ENCODE results near the gene BBIP1. TPM values are rescaled to one million over a fixed set of nuclear protein-coding genes. Genes with fewer than 3 reads are reported as not detected.

The BBIP1 gene
- total and polyA plus RNA-seq, 9 of the 15 experiments (the other 6 are each of a cell fraction or from before 2014, with no cell fraction given) = 5.2 to 31.0 (median 19.4) TPM

DNA sequence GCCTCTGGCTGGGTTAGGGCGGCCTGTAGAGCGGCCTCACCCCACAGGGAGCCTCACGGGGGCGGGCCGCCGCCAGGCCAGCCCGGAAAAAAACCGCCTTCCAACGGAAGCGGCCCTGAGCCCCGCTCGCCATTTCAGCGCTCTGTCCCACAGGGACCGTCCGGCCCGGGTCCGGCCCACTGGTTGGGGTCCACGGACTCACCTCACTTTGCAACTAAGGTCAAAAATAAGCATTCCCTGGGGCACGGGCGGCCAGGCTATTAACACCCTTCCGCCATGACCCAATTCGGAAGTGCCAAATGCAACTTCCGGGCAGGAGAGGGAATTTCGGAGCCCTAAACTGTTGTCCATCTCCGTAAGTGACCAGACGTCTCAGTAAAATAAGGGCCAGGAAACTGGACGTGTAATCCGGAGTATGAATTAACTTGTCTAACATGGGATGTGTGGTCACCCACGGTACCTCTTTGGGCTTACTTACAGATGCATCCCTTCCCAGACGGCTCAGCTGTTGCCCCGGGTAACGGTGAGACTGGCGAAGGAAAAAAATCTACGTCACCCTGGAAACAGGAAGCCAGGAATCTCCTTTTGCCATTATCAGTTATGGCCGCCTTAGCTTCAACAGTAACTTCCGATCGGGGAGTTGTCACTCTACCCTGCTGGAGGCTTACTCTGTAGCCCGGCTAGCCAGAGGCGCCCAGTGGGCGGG lies at the start of gene BBIP1 (continued):
- TF ChIP-seq ZNF77 (CRISPR knock-in tag; IDR thresholded peaks at IDR 0.05) = no peak
- TF ChIP-seq SUPT5H (IDR thresholded peaks at IDR 0.05) = peak; percentile 83
- TF ChIP-seq SIX5 (IDR thresholded peaks at IDR 0.05; ENCODE audit: borderline replicate concordance in 1 of 2, insufficient read depth in 1 of 2, low read depth in 1 of 2, low read length in 2 of 2) = peak; percentile 56 to 58; a peak in 3 of 4 replicates
- TF ChIP-seq NR2C1 (IDR thresholded peaks at IDR 0.05) = peak; percentile 58; the same call in 1 of the 2 replicates
- TF ChIP-seq NR2C1 (tag; IDR thresholded peaks at IDR 0.05) = 0 out of 2 replicates have a peak, but pooled peaks have one; percentile 7
- peak; percentile 87 for TF ChIP-seq SP2 (IDR thresholded peaks at IDR 0.05; ENCODE audit: extremely low read depth, low read depth, low read length, poor library complexity, severe bottlenecking)
- peak; percentile 36 to 67; a peak in 1 of 4 replicates for TF ChIP-seq MNT (conservative IDR thresholded peaks at IDR 0.05)
- peak in 1 of 2 experiments; percentile 23; a peak in 1 of 4 replicates for TF ChIP-seq TEAD1 (CRISPR knock-in tag; IDR thresholded peaks at IDR 0.05)
- no peak for TF ChIP-seq ZNF780A (CRISPR knock-in tag; IDR thresholded peaks at IDR 0.05)
- TF ChIP-seq NKRF (IDR thresholded peaks at IDR 0.05; ENCODE audit: borderline replicate concordance) = 0 out of 2 replicates have a peak, but pooled peaks have one; percentile 51
- peak; percentile 74 for TF ChIP-seq EGR1 (conservative IDR thresholded peaks at IDR 0.05)
- peak; percentile 72; the same call in 1 of the 2 replicates for TF ChIP-seq HDAC2 (IDR thresholded peaks at IDR 0.05)
- TF ChIP-seq RFX5 (IDR thresholded peaks at IDR 0.05; ENCODE audit: low read depth, low read length) = no peak
- peak in 1 of 2 experiments; percentile 43; a peak in 2 of 4 replicates for TF ChIP-seq MAZ (CRISPR knock-in tag; conservative IDR thresholded peaks at IDR 0.05 in 1 of 2, IDR thresholded peaks at IDR 0.05 in 1 of 2)
- no peak for TF ChIP-seq OTX1 (CRISPR knock-in tag; IDR thresholded peaks at IDR 0.05)
- peak; percentile 60 for TF ChIP-seq CCNT2 (IDR thresholded peaks at IDR 0.05; ENCODE audit: borderline replicate concordance, extremely low read depth, insufficient read length, low read depth, low read length)
- peak; percentile 84 for TF ChIP-seq KDM5B (IDR thresholded peaks at IDR 0.05; ENCODE audit: insufficient replicate concordance, low read depth, low read length)
- peak; percentile 73 for TF ChIP-seq JUND (IDR thresholded peaks at IDR 0.05; ENCODE audit: borderline replicate concordance, low read depth, low read length)
- TF ChIP-seq JUND (tag; IDR thresholded peaks at IDR 0.05; ENCODE audit: borderline replicate concordance, low read depth, low read length) = 0 out of 3 replicates have a peak, but pooled peaks have one; percentile 31
- 0 out of 4 replicates have a peak, but pooled peaks of 1 of the 2 experiments have one; percentile 24 for TF ChIP-seq UBTF (IDR thresholded peaks at IDR 0.05; ENCODE audit: borderline replicate concordance in 1 of 2, low read depth in 2 of 2, low read length in 2 of 2)
- TF ChIP-seq MTA3 (IDR thresholded peaks at IDR 0.05; ENCODE audit: borderline replicate concordance) = peak; percentile 59; the same call in 1 of the 2 replicates

Measured in K562 (cell line).